HFFc6 (cell line): Measurements from ENCODE around the gene C19orf25. TPM values are rescaled to one million over a fixed set of nuclear protein-coding genes. Genes with fewer than 3 reads are reported as not detected.
A peak's percentile ranks its signal among the peaks of the same experiment; 100 is the strongest.

Experiments
- DNase-seq: peaks from one replicate; pipeline ENCODE4 v3.0.0-alpha.2; 2018
- H3K27ac Mint-ChIP-seq: 2 replicates; pipeline ENCODE4 v1.8.0; 2020; ENCODE audit warnings: mild to moderate bottlenecking, mixed read lengths
- H3K27me3 Mint-ChIP-seq: 2 replicates; pipeline ENCODE4 v1.8.0; 2021; ENCODE audit warnings: mild to moderate bottlenecking, moderate library complexity, mixed read lengths; ENCODE audit not compliant: insufficient read depth
- H3K36me3 Mint-ChIP-seq: 2 replicates; pipeline ENCODE4 v1.8.0; 2021; ENCODE audit warnings: low read depth, mixed read lengths
- H3K4me1 Mint-ChIP-seq: 2 replicates; pipeline ENCODE4 v1.8.0; 2020; ENCODE audit warnings: low read depth, mixed read lengths
- H3K4me3 Mint-ChIP-seq: 2 replicates; pipeline ENCODE4 v1.8.0; 2020; ENCODE audit warnings: mild to moderate bottlenecking, moderate library complexity, mixed read lengths
- H3K9me3 Mint-ChIP-seq: 2 replicates; pipeline ENCODE4 v1.8.0; 2020; ENCODE audit warnings: mild to moderate bottlenecking, mixed read lengths
- CTCF ChIP-seq: fragments of 200-600 bp; sonication (generic); IDR thresholded peaks from 2 replicates; pipeline ENCODE4 v1.5.0; 2021; ENCODE audit warnings: antibody characterized with exemption, mild to moderate bottlenecking
- total RNA-seq, 6 experiments: library from RNA; stranded (reverse); fragmentation: NEBNext Ultra II Directional; extraction: Animal tissue kit (Norgen Biotek cat#: 25700); gene quantifications; 2 replicates in 1 of 6; 3 replicates in 5 of 6; pipeline ENCODE4 v1.2.3, GENCODE V29; 2021

C19orf25 gene
- total RNA-seq, 6 experiments from 2014 or later: 26.7 to 34.8 (median 29.6) TPM

- no peak for DNase-seq
- no peaks in the 10 kb centered on the region; the same call in 1 of the 2 replicates for H3K36me3 Mint-ChIP-seq
- peaks cover 5% of the 10 kb centered on the region; the same call in 1 of the 2 replicates for H3K4me1 Mint-ChIP-seq
- H3K27ac Mint-ChIP-seq: no peak overlapping the region
- no peak overlapping the region for H3K4me3 Mint-ChIP-seq
- TF ChIP-seq CTCF: no peak
- H3K9me3 Mint-ChIP-seq: 0 out of 2 replicates have a peak, but pooled peaks cover 3% of the 10 kb centered on the region
- H3K27me3 Mint-ChIP-seq: peaks cover 3% of the 10 kb centered on the region; the same call in 1 of the 2 replicates
Measured at GRCh38 chr19:1510807-1511206, 31.8 kb upstream of the C19orf25 start.

- no peak for DNase-seq
- Mint-ChIP-seq H3K9me3 (0 out of 2 replicates have a peak, but pooled peaks cover 3% of the 10 kb centered on the region), H3K4me3 (no peak overlapping the region), H3K27ac (no peak overlapping the region), H3K36me3 (peaks cover 3% of the 10 kb centered on the region; the same call in 1 of the 2 replicates), H3K27me3 (peaks cover 3% of the 10 kb centered on the region; the same call in 1 of the 2 replicates), H3K4me1 (peaks cover 5% of the 10 kb centered on the region; the same call in 1 of the 2 replicates)
- no peak for TF ChIP-seq CTCF
Measured at GRCh38 chr19:1510442-1510806, 31.4 kb upstream of the C19orf25 start.

- no peak overlapping the region for H3K27ac Mint-ChIP-seq
- H3K27me3 Mint-ChIP-seq: peaks cover 3% of the 10 kb centered on the region
- no peak for TF ChIP-seq CTCF
- 0 out of 2 replicates have a peak, but pooled peaks cover 3% of the 10 kb centered on the region for H3K9me3 Mint-ChIP-seq
- peaks cover 5% of the 10 kb centered on the region; the same call in 1 of the 2 replicates for H3K4me1 Mint-ChIP-seq
- DNase-seq: no peak
- H3K4me3 Mint-ChIP-seq: no peak overlapping the region
- H3K36me3 Mint-ChIP-seq: peaks cover 6% of the 10 kb centered on the region; the same call in 1 of the 2 replicates
Measured at GRCh38 chr19:1509602-1510441, 30.8 kb upstream of the C19orf25 start.

GRCh38 chr19:1508507-1508856, 29.5 kb upstream of the C19orf25 start:
- TF ChIP-seq CTCF: no peak
- peaks cover 5% of the 10 kb centered on the region; the same call in 1 of the 2 replicates for H3K4me1 Mint-ChIP-seq
- H3K27me3 Mint-ChIP-seq: peaks cover 6% of the 10 kb centered on the region
- peaks cover 6% of the 10 kb centered on the region; the same call in 1 of the 2 replicates for H3K36me3 Mint-ChIP-seq
- 0 out of 2 replicates have a peak, but pooled peaks cover 3% of the 10 kb centered on the region for H3K9me3 Mint-ChIP-seq
- DNase-seq: no peak
- no peak overlapping the region for H3K27ac Mint-ChIP-seq
- no peak overlapping the region for H3K4me3 Mint-ChIP-seq

- Mint-ChIP-seq H3K4me1 (peaks cover 5% of the 10 kb centered on the region; the same call in 1 of the 2 replicates), H3K4me3 (peak overlapping the region; percentile 83), H3K36me3 (peaks cover 6% of the 10 kb centered on the region; the same call in 1 of the 2 replicates), H3K27me3 (peaks cover 9% of the 10 kb centered on the region), H3K27ac (peak overlapping the region; percentile 91), H3K9me3 (0 out of 2 replicates have a peak, but pooled peaks cover 3% of the 10 kb centered on the region)
- DNase-seq: peak; percentile 90
- no peak for TF ChIP-seq CTCF
Measured at GRCh38 chr19:1507763-1508506, 28.9 kb upstream of the C19orf25 start.
